SH-SY5Y (cell line): ENCODE data around the gene RNF115.

Experiments
- GATA2 ChIP-seq: IDR thresholded peaks from 2 replicates; pipeline ENCODE4 v1.6.1; 2011; ENCODE audit warnings: mild to moderate bottlenecking, low read depth, low read length
- GATA3 ChIP-seq: IDR thresholded peaks from 2 replicates; pipeline ENCODE4 v1.6.1; 2011; ENCODE audit warnings: low read depth, mild to moderate bottlenecking, low read length, moderate library complexity

DNA sequence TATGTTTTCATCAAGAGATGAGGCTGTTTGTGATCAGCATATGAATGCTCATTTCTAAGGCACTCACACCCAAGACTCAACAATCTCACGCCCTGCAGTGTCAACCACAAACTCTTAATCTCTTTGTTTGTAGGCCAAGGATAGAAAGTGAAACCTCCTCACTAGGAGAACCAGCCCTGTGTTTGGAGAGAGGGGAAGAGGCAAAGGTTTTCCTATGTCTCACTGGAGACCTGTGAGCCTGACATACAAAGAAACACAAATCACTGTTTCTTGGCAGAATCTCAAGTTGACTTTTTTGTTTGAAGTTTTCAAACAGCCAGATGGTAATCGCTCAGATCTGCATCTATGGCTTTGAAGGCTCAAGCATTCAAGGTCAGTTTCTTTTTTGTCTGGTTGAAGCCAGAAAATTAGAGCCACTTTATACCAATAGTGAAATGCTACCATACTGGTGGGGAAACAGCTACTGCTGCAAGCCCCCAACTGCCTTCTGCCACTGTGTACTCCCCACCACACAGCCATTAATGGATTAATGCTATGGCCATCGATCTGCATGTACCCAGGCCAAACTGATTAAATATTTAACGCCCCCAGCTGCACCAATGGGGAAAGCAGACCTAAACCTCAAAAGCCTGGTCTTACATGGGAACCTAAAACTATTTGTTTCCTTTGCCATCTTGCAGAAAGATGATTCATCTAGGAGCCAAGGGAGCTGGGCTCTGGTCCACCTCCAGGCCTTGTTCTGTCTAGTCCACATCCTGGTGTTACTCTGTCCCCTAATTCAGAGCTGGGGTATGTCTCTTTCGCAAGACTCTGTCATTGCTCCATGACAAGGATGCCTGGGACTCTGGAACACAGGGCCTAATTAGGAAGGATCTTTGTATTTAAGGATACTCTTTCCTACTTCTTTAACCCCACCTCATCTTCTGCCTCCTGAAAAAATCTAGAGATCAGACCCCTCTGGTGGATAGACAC lies 133.0 kb downstream of the RNF115 start:
- no peak for TF ChIP-seq GATA3
- TF ChIP-seq GATA2, result no peak
